IMR-90 (cell line): ENCODE data around the gene TENM3.

ENCODE experiments used
- POLR2A ChIP-seq: IDR thresholded peaks from 2 replicates; pipeline ENCODE4 v1.6.1; 2012; ENCODE audit warnings: mild to moderate bottlenecking, low read depth, low read length
- USF2 ChIP-seq: fragments of 150-350 bp; IDR thresholded peaks from 2 replicates; pipeline ENCODE4 v1.6.1; 2017; ENCODE audit warnings: mild to moderate bottlenecking, antibody characterized with exemption, low read length, low read depth
- TF ChIP-seq, protein P1 (sequence below): conservative IDR thresholded peaks from 2 replicates; pipeline ENCODE4 v1.5.1; 2012; ENCODE audit warnings: mild to moderate bottlenecking, low read depth, low read length, improper control_type of control experiment

DNA sequence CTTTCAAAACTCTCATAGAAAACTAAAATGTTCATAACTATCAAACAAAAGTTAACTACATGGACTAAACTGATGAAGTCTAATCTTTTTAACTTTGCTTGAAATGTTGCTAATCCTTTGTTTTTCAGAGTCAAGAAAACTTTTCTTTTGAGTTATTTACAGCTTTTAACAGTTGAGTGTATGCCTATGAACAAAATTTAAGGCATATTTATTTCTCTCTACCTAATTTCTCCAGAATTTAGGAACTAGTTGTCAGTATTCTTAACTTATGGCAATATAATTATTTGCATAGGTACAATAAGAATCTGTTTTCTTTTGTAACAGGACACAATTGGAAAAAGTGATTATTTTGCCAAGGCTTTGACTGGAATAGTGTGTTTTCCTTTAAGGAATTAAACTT lies 23.8 kb downstream of the TENM3 start:
- TF ChIP-seq, protein P1, sequence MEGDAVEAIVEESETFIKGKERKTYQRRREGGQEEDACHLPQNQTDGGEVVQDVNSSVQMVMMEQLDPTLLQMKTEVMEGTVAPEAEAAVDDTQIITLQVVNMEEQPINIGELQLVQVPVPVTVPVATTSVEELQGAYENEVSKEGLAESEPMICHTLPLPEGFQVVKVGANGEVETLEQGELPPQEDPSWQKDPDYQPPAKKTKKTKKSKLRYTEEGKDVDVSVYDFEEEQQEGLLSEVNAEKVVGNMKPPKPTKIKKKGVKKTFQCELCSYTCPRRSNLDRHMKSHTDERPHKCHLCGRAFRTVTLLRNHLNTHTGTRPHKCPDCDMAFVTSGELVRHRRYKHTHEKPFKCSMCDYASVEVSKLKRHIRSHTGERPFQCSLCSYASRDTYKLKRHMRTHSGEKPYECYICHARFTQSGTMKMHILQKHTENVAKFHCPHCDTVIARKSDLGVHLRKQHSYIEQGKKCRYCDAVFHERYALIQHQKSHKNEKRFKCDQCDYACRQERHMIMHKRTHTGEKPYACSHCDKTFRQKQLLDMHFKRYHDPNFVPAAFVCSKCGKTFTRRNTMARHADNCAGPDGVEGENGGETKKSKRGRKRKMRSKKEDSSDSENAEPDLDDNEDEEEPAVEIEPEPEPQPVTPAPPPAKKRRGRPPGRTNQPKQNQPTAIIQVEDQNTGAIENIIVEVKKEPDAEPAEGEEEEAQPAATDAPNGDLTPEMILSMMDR: no peak
- TF ChIP-seq POLR2A (no peak), USF2 (no peak)
